Duodenal mucosa (tissue), 2 donors: ENCODE measurements around the gene TGFBR1.
"Not testable (repeated sequence)": the region's sequence is repeated elsewhere in the genome, so short reads cannot be mapped to it uniquely, and the experiment has no call there.

Experiments
- H3K27ac ChIP-seq: one replicate; pipeline ENCODE4 v1.7.0; 2013; ENCODE audit warnings: low read depth, low read length
- H3K27me3 ChIP-seq, 2 donors: one replicate each; pipeline ENCODE4 v1.7.0; 2013; ENCODE audit warnings: low read length in 2 of 2, control low read depth in 1 of 2; ENCODE audit not compliant: insufficient read depth in 2 of 2, control insufficient read depth in 1 of 2
- H3K36me3 ChIP-seq, 2 donors: one replicate each; pipeline ENCODE4 v1.7.0; 2013; ENCODE audit warnings: low read length in 2 of 2, control low read depth in 1 of 2; ENCODE audit not compliant: insufficient read depth in 2 of 2, control insufficient read depth in 1 of 2
- H3K4me1 ChIP-seq, 2 donors: one replicate each; pipeline ENCODE4 v1.7.0; 2013; ENCODE audit warnings: low read length in 2 of 2, control low read depth in 1 of 2; ENCODE audit not compliant: insufficient read depth in 2 of 2, control insufficient read depth in 1 of 2
- H3K4me3 ChIP-seq, 2 donors: one replicate each; pipeline ENCODE4 v1.7.0; 2013; ENCODE audit warnings: low read length in 2 of 2, low read depth in 1 of 2
- H3K9ac ChIP-seq, 2 donors: one replicate each; pipeline ENCODE4 v1.7.0; 2013; ENCODE audit warnings: low read length in 2 of 2, low read depth in 1 of 2
- H3K9me3 ChIP-seq, 2 donors: one replicate each; pipeline ENCODE4 v1.7.0; 2013; ENCODE audit warnings: low read length in 2 of 2, control low read depth in 1 of 2; ENCODE audit not compliant: control insufficient read depth in 1 of 2

The TGFBR1 gene

DNA sequence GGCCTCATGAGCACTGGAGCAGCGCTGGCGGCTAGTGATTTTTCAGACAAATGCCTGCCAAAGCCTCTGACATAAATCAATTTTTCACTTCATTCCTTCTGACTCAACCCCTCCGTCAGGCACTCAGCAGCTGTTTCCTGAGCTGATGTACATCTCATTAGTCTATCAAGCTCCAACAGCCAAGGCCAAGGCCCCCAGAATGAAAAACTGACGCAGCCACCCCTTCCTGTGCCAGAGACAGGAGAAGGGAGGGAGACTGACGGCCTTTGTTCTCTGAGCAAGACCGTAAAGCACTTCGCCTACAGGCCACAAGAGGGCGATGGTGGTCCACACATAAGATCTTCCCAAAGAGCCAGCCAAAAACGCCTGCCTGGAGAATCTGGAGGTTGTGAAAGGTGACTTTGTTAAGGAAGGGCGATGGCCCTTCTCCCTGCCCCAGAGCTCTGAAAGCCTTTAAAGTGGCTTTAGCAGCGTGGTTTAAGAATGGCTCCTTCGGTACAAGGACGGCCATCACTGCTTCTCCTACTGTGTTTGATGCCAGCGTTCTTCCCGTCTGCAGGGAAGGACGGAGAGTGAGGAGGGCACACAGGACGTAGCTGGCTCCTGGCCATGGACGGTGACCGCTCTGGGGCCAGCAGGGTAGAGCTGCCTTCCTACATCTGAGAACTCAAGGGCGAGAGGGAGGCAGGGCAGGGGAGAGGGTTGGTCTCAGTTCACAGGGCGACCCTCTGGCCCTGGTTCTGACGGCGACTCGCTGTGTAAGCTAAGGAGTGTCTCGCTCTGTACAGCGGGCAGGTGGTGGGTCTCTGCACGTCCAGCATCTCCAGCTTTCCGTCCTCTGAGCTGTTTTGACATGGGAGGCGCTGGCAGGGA is 79.8 kb downstream of the TGFBR1 start:
- Histone ChIP-seq H3K9me3 (no peaks in the 10 kb centered on the region), H3K27me3 (no peaks in the 10 kb centered on the region), H3K9ac (peak overlapping the region in 1 of 2 donors; percentile 30), H3K4me3 (peak overlapping the region; percentile 32 to 56), H3K27ac (no peak overlapping the region), H3K4me1 (peaks cover 0 to 6% of the 10 kb centered on the region in 2 donors), H3K36me3 (no peaks in the 10 kb centered on the region)

DNA sequence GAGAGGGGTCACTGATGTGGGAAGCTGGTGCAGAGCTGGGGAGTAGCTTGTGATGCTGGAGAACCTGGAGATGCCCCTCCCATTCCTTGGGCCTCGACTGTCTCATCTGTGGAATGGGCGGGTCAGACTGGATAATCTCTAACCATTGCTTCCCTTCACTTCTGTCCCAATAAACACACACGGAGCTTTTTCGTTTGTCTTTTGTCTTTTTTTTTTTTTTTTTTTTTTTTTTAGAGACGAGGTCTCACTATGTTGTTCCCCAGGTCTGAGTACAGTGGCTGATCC is 80.4 kb downstream of the TGFBR1 start:
- Histone ChIP-seq H3K9me3 (no peaks in the 10 kb centered on the region), H3K4me3 (peak overlapping the region in 1 of 2 donors; percentile 56), H3K9ac (peak overlapping the region in 1 of 2 donors; percentile 30)

DNA sequence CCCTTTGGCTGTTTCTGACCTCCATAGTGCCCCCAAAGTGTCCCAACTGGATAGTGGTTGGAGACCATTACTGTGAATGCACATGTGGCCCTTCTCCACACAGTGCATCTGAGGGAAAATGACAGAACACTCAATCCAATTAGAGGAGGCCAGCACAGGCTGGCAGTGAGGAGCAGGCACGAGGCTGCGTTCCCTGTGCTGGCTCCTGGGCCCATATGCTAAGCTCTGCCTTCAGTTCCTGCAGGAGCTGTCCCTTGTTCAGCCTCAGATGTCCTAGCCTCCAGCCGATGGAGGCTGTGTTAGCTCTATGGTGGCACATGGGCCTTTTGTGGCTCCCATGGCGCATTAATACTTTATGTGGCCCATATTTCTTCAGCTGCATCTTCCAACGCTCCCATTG is 81.0 kb downstream of the TGFBR1 start:
- Histone ChIP-seq H3K4me3 (no peak overlapping the region), H3K4me1 (peaks cover 0 to 6% of the 10 kb centered on the region in 2 donors), H3K27ac (no peak overlapping the region), H3K9me3 (no peaks in the 10 kb centered on the region), H3K27me3 (no peaks in the 10 kb centered on the region), H3K36me3 (no peaks in the 10 kb centered on the region), H3K9ac (no peak overlapping the region)

More for the DNA sequence above, 80.4 kb downstream of the TGFBR1 start:
- Histone ChIP-seq H3K27me3 (no peaks in the 10 kb centered on the region), H3K27ac (no peak overlapping the region), H3K4me1 (peaks cover 0 to 6% of the 10 kb centered on the region in 2 donors), H3K36me3 (no peaks in the 10 kb centered on the region)

DNA sequence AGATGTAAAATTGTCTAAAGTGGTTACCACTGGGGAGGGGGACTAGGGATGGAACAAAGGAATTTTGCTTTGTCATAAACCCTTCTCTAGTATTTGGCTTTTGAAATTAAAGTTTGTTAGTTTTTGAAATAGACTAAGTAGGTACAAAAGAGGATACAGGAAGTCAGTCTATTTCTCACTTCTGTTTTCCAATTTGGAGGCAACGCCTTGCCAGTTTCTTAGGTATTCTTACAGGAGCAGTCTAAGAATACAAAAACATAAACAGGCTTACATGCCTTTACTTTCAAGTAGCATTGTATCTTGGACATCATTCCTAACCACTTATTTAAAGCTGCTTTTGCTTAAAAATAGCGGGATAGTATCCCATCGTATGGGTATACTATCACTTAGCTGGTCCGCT is 82.4 kb downstream of the TGFBR1 start:
- Histone ChIP-seq H3K4me3 (no peak overlapping the region), H3K36me3 (no peaks in the 10 kb centered on the region), H3K9ac (no peak overlapping the region), H3K4me1 (peaks cover 0 to 6% of the 10 kb centered on the region in 2 donors), H3K27ac (no peak overlapping the region), H3K9me3 (no peaks in the 10 kb centered on the region), H3K27me3 (no peaks in the 10 kb centered on the region)

DNA sequence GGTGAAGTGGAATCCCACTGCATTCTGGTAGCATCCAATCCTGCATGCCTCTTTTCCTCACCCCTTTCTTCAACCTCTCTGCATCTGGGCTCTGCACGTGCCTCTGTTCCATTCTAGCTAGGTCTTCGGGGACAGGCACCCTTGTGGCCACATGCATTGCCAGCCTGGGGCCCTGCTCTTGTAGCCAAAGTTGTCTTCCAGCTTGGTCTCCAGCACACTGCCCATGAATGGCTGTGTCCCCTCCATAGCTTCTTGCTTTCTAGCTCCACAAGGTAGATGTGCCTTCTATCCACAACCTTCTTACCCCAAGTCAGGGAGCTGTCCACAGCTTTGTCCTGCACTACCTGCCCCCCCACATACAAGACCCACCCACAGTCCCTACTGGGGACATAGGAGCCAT is 84.3 kb downstream of the TGFBR1 start:
- no peaks in the 10 kb centered on the region for H3K27me3 ChIP-seq
- H3K27ac ChIP-seq: no peak overlapping the region
- H3K9ac ChIP-seq: no peak overlapping the region
- peaks cover 0 to 6% of the 10 kb centered on the region in 2 donors for H3K4me1 ChIP-seq
- no peaks in the 10 kb centered on the region for H3K9me3 ChIP-seq
- H3K4me3 ChIP-seq: no peak overlapping the region
- H3K36me3 ChIP-seq: no peaks in the 10 kb centered on the region

DNA sequence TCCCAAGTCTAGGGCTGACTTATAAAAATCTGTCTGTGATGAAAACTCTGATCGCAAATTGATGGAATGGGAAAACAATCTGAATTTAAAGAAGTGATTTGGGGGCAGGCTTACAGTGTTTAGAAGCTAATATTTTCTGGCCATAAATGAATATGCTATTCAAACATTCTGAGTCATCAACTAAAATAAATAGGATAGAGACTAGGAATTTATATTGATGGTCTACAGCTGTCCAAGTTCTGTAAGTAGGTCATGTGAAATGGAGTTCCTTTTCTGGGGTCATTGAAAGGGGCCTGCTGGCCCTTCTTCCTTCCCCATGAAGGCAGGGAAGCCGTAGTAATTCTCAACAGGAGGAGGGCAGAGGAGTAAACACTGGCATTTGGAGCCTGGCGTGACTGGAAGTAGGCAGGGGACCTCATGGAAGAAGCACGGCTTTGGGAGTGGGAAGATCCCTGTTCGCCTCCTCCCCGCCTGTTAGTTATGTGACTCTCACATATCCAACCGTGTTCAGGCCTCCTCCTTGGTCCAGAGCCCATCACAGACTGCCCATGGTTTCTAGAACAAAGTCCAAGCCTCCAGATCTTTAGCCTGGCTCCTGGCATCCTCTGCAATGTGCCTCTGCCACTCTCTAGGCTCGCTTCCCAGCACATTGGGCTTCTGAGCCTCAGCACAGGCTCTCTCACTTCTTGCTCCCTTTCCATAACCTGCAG is 85.1 kb downstream of the TGFBR1 start:
- H3K27me3 ChIP-seq: no peaks in the 10 kb centered on the region
- H3K9ac ChIP-seq: no peak overlapping the region
- H3K4me3 ChIP-seq: no peak overlapping the region
- H3K9me3 ChIP-seq: no peaks in the 10 kb centered on the region
- peaks cover 0 to 2% of the 10 kb centered on the region in 2 donors for H3K4me1 ChIP-seq
- H3K36me3 ChIP-seq: no peaks in the 10 kb centered on the region
- H3K27ac ChIP-seq: no peak overlapping the region

DNA sequence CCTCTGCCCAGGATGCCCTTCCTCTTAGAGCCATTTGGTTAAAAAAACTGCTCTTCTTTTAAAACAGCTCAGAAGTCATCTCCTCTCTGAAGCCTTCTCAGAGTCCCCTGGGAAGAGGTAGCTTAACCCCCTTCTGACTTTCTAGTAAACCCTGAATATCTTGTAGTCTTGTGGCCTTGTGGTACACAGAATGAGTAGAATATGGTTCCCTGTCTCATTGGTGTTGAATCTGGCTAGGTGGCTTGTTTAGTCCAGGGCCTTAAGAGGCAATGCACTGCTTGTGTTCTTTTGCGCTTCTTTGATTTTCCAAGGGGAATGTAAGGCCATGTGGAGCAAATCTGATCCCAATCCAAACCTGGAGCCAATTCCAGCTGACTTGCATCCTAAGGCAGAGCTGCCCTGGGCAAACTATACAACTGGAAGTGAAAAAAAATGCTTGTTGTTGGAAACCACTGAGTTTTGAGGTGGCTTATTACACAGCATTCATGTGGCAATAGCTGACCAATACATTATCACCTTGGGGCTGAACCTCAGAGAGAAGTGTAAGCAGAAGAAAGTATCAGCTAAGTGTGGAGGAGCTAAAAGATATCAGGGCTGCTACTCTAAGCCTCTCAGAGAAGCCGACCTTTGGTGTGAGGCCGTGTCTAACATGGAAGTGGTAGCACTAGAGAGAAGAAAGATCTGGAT is 85.8 kb downstream of the TGFBR1 start:
- Histone ChIP-seq H3K9me3 (no peaks in the 10 kb centered on the region), H3K36me3 (no peaks in the 10 kb centered on the region), H3K27ac (no peak overlapping the region)

DNA sequence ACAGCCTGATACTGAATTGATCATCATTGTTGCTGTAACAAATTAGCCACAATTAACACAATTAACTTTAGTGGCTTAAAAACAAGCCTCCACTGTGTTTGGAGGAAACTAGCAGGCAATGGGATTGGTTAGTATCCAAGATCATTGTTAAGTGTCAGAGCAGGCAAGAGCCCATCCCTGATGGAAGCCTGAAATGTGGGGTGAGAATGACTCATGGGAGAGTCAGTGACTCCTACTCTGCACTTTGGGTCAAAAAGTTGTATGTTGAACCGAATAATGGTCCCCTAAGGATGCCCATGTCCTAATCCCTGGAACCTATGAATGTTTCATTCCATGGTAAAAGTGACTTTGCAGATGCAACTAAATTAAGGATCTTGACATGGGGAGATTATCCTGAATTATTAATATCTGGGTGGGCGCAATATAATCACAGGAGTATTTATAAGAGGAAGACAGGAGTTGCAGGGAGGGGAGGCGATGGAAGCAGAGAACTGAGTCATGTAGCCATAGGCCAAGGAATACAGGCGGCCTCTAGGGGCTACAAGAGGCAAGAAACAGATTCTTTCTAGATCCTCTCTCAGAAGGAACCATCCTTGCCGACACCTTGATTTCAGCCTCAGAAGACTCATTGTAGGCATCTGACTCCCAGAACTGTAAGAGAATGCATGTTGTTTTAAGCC is 88.0 kb downstream of the TGFBR1 start:
- no peak overlapping the region for H3K4me3 ChIP-seq
- H3K9ac ChIP-seq: no peak overlapping the region
- H3K4me1 ChIP-seq: no peaks in the 10 kb centered on the region
- no peaks in the 10 kb centered on the region for H3K27me3 ChIP-seq
- no peaks in the 10 kb centered on the region for H3K36me3 ChIP-seq
- no peak overlapping the region for H3K27ac ChIP-seq
- H3K9me3 ChIP-seq: no peaks in the 10 kb centered on the region

More for the DNA sequence above, 85.8 kb downstream of the TGFBR1 start:
- Histone ChIP-seq H3K27me3 (no peaks in the 10 kb centered on the region), H3K4me1 (no peaks in the 10 kb centered on the region), H3K4me3 (no peak overlapping the region), H3K9ac (no peak overlapping the region)

DNA sequence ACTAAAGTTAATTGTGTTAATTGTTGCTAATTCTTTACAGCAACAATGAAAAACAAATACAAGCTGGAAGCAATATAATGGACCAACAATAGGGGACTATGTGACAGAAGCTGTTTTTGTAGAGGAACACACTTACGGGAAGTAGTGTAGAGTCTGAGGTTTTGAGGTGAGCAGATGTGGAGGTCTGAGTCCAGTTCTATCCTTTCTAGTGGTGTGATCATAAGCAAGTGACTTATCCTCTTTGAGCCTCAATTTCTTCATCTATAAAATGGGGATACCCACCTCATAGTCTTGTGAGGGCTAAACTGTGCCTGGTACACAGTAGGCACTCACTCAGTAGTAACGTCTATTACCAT is 88.5 kb downstream of the TGFBR1 start:
- Histone ChIP-seq H3K36me3 (no peaks in the 10 kb centered on the region), H3K9ac (no peak overlapping the region), H3K9me3 (no peaks in the 10 kb centered on the region)

DNA sequence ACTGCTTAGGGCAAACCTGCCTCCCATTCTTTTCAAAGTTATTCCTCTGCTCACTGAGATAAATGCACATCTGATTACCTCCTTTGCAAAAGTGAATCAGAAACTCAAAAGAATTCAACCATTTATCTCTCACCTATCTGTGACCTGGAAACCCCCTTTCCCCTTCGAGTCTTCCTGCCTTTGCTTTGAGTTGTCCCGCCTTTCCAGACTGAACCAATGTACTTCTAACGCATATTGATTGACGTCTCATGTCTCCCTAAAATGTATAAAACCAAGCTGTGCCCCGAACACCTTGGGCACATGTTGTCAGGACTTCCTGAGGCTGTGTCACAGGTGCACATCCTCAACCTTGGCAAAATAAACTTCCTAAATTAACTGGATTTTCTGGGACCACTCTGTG is 91.6 kb downstream of the TGFBR1 start:
- not testable (repeated sequence) for H3K9me3 ChIP-seq, H3K27me3 ChIP-seq

More for the DNA sequence above, 88.5 kb downstream of the TGFBR1 start:
- no peaks in the 10 kb centered on the region for H3K4me1 ChIP-seq
- no peak overlapping the region for H3K27ac ChIP-seq
- H3K27me3 ChIP-seq: no peaks in the 10 kb centered on the region
- H3K4me3 ChIP-seq: no peak overlapping the region

More for the DNA sequence above, 91.6 kb downstream of the TGFBR1 start:
- H3K27ac ChIP-seq, H3K4me1 ChIP-seq, H3K36me3 ChIP-seq, H3K9ac ChIP-seq, H3K4me3 ChIP-seq: not testable (repeated sequence)
